ENCODE results near the gene CRX. TPM values are rescaled to one million over a fixed set of nuclear protein-coding genes. Genes with fewer than 3 reads are reported as not detected.
A peak's percentile ranks its signal among the peaks of the same experiment; 100 is the strongest.
"Not testable (repeated sequence)": the region's sequence is repeated elsewhere in the genome, so short reads cannot be mapped to it uniquely, and the experiment has no call there.

CRX gene
- total RNA-seq, 1 donor = not detected

GRCh38 chr19:47848425-47848822 is 26.7 kb downstream of the CRX start:
- no peak for DNase-seq (ENCODE audit: low read depth)
- TF ChIP-seq, protein P1, sequence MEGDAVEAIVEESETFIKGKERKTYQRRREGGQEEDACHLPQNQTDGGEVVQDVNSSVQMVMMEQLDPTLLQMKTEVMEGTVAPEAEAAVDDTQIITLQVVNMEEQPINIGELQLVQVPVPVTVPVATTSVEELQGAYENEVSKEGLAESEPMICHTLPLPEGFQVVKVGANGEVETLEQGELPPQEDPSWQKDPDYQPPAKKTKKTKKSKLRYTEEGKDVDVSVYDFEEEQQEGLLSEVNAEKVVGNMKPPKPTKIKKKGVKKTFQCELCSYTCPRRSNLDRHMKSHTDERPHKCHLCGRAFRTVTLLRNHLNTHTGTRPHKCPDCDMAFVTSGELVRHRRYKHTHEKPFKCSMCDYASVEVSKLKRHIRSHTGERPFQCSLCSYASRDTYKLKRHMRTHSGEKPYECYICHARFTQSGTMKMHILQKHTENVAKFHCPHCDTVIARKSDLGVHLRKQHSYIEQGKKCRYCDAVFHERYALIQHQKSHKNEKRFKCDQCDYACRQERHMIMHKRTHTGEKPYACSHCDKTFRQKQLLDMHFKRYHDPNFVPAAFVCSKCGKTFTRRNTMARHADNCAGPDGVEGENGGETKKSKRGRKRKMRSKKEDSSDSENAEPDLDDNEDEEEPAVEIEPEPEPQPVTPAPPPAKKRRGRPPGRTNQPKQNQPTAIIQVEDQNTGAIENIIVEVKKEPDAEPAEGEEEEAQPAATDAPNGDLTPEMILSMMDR (IDR thresholded peaks at IDR 0.05; ENCODE audit: insufficient read depth, low read depth, low read length) = no peak

DNA sequence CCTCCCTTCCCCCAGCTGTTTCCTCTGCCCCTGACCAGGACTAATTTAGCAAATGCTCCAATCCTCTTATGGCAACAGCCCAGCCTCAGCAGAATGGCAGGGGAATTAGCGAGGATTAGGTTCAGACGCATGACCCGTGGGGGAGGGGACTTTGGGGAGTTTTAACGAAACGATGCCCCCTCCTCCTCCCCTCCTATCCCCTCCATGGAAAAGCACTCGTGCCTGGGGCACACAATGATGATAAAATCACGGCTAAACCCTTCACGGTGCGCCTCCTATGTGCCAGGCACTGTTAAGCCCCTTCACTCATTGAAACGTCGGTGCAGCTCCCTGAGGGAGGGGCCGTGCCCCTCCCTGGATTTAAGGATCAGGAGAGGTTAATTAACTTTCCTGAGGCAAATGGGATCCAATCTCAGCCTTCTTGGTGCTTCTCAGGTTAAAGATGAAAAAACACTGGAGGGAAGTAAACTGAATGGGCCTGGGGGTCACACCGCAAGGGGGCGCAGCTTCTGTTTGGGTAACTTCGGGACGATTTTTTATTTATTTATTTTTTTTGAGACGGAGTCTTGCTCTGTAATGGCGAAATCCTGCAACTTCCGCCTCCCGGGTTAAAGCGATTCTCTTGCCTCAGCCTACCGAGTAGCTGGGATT is 27.2 kb downstream of the CRX start:
- no peak overlapping the region for H3K4me3 ChIP-seq (ENCODE audit: low read depth, low read length)
- TF ChIP-seq, protein P1 (IDR thresholded peaks at IDR 0.05; ENCODE audit: insufficient read depth, low read depth, low read length) = peak; percentile 46
- peak; percentile 20 for DNase-seq (ENCODE audit: low read depth)

More at GRCh38 chr19:47848425-47848822, 26.7 kb downstream of the CRX start:
- no peak overlapping the region for H3K4me3 ChIP-seq (ENCODE audit: low read depth, low read length)

DNA sequence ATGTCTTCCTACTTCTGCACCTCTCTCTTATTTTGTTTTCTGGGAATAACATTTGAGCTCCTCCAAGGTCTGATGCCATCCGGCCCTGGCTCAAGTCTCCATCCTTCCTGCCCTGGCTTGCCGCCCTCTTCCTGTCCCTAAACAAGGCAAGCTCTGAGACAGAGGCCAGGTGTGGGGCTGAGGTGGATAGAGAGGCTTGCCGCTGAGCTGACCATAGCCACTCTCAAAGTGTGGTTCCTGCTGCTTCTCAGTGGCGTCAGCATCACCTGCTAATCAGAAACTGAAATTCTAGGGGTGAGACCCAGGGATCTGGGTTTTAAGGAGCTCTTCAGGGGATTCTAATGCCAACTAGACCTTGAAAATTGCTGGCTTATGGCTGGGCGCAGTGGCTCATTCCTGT is 31.3 kb downstream of the CRX start:
- TF ChIP-seq, protein P1 (IDR thresholded peaks at IDR 0.05; ENCODE audit: insufficient read depth, low read depth, low read length) = no peak
- DNase-seq (ENCODE audit: low read depth) = no peak
- H3K4me3 ChIP-seq (ENCODE audit: low read depth, low read length) = no peak overlapping the region

DNA sequence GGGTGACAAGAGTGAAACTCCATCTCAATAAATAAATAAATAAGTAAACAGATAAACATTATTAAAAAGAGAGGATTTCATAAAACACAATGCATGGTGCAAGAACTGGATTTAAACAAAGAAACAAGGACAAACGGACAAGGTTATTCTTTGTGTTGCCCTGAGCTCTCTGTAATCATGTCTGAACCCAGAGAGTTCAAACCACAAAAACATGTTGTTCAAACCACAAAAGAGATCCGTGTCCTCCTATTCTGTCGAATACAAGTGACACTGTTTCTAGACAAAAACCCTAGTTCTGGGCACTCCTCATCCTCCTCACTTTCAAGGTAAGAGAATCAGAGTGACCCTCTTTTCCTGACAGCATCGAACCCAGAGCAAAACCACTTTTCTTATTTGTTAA is 32.7 kb downstream of the CRX start:
- no peak for DNase-seq (ENCODE audit: low read depth)
- TF ChIP-seq, protein P1 (IDR thresholded peaks at IDR 0.05; ENCODE audit: insufficient read depth, low read depth, low read length) = no peak
- no peak overlapping the region for H3K4me3 ChIP-seq (ENCODE audit: low read depth, low read length)

- H3K4me3 ChIP-seq (ENCODE audit: low read depth, low read length) = not testable (repeated sequence)
- peak; percentile 15 for DNase-seq (ENCODE audit: low read depth)
Measured at GRCh38 chr19:47858231-47858630, 36.5 kb downstream of the CRX start.

- not testable (repeated sequence) for H3K4me3 ChIP-seq (ENCODE audit: low read depth, low read length); DNase-seq (ENCODE audit: low read depth)
Measured at GRCh38 chr19:47858646-47859285, 37.0 kb downstream of the CRX start, which contains the start of gene TPRX2. Gene TPRX2, plus strand, starts transcription at chr19:47859235. Its CDS starts 12 bp downstream, at chr19:47859247.

GRCh38 chr19:47859838-47860237 is 38.1 kb downstream of the CRX start:
- not testable (repeated sequence) for DNase-seq (ENCODE audit: low read depth); H3K4me3 ChIP-seq (ENCODE audit: low read depth, low read length)

- no peak overlapping the region for H3K4me3 ChIP-seq (ENCODE audit: low read depth, low read length)
- TF ChIP-seq, protein P1 (IDR thresholded peaks at IDR 0.05; ENCODE audit: insufficient read depth, low read depth, low read length) = no peak
- DNase-seq (ENCODE audit: low read depth) = no peak
Measured at GRCh38 chr19:47860602-47861297, 39.0 kb downstream of the CRX start.
